Activated gamma-delta T cell treated with Interleukin-2 at 50 U/mL for 16 hours (primary cell): ENCODE data around the gene FHOD1.

Experiments used
- DNase-seq: peaks from one replicate; pipeline ENCODE4 v3.0.0-alpha.2; 2020

The FHOD1 gene

DNA sequence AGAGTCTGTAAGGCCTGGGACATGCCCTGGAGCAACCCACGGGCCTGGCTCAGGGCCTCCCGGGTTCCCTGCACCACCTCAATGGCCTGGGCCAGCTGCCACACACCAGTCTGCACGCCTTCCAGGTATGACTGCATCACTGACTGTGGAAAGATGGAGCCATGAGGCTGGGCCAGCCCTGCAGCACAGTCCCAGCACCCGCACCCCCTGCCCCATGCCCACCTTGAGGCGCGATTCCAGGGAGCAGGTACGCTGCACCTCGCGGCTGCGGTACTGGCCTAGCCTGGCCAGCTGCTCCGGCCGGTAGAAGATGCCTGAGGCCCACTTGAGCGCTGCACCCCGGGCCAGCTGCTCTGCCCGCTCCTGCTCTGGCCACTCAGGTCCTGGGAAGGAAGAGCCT, 58.5 kb downstream of the FHOD1 start:
- no peak for DNase-seq

- DNase-seq, result no peak
Measured at GRCh38 chr16:67188323-67188722, 59.0 kb downstream of the FHOD1 start.

DNA sequence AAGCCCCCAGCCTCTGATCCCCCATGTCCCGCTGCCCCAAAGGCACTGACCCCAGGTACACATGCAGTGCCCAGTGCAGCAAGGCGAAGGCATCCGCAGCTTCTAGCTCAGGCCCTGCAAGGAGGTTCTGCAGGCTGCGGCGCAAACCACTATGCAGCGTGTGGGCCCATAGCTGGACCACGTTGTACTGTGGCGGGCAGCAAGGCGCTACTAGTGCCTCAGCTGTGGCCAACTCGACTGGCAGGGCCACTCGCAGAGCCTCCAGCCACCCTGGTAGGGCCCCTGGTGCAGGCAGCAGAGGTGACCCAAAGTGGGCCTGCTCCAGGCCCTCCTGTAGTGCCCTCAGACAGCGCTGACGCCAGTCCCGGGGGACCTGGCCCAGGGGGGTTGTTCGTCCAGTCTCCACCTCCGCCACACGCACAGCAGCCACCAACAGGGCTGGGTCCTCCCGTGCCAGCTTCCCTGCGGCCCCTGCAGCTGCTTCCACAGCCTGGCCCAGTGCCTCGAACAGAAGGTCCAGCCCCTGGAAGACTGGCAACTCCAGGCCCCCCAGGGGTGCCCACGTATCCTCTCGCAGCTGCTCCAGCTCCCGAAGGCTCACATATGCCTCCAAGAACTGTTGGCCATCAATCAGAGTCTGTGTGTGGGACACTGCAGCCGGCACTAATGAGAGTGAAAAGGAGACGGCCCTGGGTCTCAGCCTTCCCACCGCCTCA, 59.9 kb downstream of the FHOD1 start:
- DNase-seq, result no peak

GRCh38 chr16:67186550-67186950, 60.7 kb downstream of the FHOD1 start:
- DNase-seq, result no peak

DNA sequence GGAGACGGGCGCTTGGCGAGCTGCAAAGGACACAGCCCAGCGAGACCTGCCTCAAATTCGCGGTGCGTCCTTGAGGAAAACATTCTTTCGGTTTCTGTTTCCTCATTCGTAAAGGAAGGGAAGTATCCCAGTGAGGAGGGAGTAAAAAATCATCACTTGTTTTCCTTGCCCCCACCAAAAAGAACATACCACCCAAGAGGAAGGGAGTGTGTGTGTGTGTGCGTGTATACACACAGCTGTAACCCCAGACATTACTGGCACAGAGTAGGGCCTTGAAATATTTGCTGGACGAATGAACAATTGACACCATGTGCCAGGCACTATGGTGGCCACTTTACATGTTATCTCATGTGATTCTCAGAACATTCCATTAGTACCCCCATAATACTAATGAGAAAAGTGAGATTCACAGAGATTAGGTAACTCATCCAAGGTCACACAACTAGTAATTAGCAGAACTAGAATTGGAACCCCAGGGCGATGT, 61.6 kb downstream of the FHOD1 start:
- no peak for DNase-seq

DNA sequence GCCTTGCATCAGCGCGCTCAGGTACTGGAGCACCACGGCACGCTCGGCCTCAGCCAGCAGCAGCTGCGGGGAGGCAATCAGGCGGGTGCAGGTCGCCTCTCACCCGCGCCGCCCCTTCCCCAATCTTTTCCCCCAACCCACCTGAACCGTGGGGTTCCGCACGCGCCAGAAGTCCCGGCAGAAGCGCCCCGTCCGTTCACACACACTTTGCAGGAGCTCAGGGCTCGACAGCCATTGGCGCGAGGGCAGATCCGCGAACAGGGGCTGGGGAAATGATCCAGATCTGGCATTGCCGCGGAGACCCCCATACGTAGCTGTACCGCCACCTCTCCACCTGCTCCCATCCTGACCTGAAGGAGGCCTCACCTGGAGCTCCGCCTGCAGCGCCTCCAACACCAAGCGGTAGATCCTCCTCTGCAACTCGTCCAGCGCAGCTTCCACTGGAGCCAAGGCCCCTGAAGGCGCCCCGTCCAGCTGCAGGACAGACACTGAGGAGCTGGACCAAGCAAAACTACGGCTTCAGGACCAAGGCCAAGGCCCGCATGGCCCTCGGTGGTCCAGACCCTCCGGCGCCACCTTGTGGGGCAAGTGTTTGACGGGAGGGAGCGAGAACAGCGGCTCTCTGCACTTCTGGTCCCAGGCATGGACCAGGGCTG, 62.2 kb downstream of the FHOD1 start:
- peak; percentile 85 for DNase-seq

DNA sequence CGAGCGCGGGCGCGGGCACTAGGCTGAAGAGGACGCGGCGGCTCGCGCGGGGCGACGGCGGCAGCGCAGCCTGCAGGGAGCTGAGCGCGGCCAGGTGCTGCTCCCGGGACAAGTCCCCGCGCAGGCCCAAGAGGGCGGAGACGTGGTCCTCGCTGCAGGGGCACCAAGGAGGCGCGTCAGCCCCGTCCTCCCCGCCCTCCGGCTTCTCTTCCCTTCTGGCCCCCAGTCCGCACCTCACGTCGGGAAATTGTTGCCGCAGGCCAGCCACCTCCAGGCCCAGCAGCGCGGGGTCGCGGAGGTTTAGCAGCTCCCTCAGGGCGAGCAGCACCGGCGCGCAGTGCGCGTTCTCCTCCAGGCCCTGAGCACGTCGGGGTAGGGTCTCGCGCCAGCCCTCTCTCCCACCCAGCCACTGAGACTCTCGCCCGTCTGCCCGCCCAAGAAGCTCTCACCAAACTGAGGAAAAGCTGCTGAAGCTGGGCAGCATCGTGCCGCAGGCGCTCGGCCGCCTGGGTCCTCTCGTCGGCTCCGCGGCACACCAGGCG, 62.8 kb downstream of the FHOD1 start:
- no peak for DNase-seq

DNA sequence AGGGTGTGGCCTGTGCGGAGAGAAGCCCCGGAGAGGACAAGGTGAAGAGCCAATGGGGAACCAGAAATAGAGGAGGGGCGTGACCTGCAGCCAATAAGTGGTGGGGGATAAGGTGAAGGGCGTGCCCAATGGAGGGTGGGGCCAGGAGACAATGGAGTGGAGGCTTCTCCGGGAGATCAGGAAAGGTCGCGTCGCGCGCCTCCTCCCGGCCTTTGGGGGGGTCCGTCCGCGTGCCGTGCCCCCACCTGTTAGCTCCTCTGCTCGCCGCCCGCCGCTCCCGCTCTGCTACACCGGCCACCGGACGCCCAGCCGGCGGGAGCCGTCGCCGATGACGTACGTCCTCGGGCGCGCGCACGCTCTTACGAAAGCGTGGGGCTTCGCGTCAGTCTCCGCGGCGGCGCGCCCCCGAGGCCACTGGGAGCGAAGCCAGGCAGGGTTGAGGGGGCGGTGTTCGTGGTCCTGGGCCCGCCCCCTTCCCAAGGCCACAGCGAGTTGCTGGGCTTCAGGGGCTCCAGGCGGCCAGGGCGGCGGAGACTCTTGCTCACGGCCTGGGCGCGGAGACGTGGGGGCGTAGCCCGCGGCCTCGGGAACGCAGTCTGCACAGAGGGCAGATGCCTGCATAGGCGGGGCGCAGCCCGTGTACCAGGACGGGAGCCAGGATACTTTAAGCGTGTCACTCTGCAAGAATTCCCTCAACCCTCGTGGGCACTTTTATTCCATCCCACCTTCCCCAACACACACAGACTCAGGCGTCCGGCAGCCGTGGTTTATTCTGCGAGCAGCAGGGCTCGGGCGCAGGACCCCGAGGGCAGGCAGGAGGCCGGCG, 63.4 kb downstream of the FHOD1 start, which contains the start of gene MATCAP1:
Gene MATCAP1 (minus strand): TSS at position 337 of the 826 bp plus-strand sequence. CDS start 3,353 bp downstream, outside the sequence.
- peak; percentile 91 for DNase-seq

DNA sequence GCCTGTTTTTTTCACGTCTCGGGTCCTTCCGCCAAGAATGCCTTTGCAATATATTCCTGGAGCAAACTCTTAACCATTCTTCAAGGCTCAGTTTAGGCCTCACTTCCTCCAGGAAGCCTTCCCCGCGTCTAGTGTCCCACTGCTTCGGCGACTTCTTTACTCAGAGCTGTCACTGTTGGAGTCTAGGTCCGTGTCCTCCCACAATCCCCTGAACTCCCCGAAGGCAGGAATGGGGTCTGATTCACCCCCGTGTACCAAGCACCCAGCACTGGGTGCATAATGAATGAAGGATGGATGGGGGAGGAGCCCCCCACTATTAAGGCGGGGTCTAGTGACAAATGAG, 64.0 kb downstream of the FHOD1 start:
- DNase-seq, result no peak

GRCh38 chr16:67182288-67182687, 65.0 kb downstream of the FHOD1 start:
- no peak for DNase-seq

DNA sequence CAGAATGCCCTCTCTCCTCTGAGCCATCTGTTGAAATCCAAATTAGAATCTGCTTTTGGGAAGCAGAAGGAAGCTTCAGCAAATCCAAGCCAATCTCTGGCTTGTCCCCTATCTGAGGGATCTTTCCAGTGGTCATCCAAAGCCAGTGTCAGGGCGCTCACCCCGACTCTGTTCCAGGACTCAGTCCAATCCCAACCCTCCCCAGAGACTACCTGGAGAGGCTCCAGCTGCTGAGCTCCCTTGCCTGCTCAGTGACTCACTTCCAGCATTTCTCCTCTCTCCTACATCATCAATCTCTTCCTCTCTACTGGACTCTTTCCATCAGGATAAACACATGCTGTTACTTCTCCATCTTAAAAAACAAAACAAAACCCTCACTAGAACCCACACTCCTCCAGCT, 65.9 kb downstream of the FHOD1 start:
- DNase-seq, result no peak

- no peak for DNase-seq
Measured at GRCh38 chr16:67180166-67180565, 67.1 kb downstream of the FHOD1 start.

DNA sequence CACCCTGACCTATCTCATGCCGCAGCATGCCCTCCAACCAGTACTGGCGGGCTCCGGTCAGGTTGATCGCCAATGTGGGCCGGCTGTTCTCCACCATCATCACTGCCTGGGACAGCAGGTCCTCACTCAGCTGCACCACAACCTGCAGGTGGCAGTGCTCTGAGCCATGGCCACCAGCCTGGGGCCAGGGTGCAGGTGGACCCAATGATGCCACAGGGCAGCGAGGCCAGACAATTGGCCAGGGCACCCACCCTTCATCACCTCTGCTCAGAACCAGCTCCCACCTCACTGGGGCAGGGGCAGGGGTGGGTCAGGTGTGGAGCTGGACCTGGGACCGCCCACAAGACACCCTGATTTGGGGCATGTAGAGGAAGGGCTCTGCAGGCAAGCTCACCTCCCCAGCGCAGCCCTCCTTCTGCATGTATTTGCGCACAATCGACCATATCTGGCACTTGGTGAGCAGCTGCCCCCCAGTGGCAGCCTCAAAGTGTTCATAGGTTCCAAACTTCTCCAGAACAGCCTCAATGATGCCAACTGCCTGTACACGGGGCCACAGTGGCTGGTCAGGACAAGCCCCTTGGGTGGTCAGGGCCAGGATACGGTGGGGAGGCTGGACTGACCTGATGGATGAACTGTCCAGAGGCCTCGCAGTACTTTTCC, 67.7 kb downstream of the FHOD1 start:
- DNase-seq, result no peak
